HUES6 (cell line): ENCODE results near the gene RABGGTA.
"Not testable (repeated sequence)": the region's sequence is repeated elsewhere in the genome, so short reads cannot be mapped to it uniquely, and the experiment has no call there.

Experiments
- H3K27ac ChIP-seq: 2 replicates; pipeline ENCODE4 v1.7.0; 2013; ENCODE audit warnings: low read depth, mild to moderate bottlenecking, low read length, inconsistent platforms
- H3K27me3 ChIP-seq: 2 replicates; pipeline ENCODE4 v1.6.1; 2013; ENCODE audit warnings: low read length; ENCODE audit not compliant: control insufficient read depth, insufficient read depth
- H3K36me3 ChIP-seq: 2 replicates; pipeline ENCODE4 v1.6.1; 2013; ENCODE audit warnings: low read length; ENCODE audit not compliant: control insufficient read depth, insufficient read depth
- H3K4me1 ChIP-seq: 2 replicates; pipeline ENCODE4 v1.6.1; 2013; ENCODE audit warnings: low read length; ENCODE audit not compliant: control insufficient read depth, insufficient read depth
- H3K4me3 ChIP-seq: 2 replicates; pipeline ENCODE4 v1.5.1; 2013; ENCODE audit warnings: low read depth, low read length
- H3K9ac ChIP-seq: one replicate; pipeline ENCODE4 v1.6.1; 2013; ENCODE audit warnings: mild to moderate bottlenecking, low read length
- H3K9me3 ChIP-seq: 2 replicates; pipeline ENCODE4 v1.6.1; 2013; ENCODE audit warnings: low read depth, low read length; ENCODE audit not compliant: control insufficient read depth, insufficient read depth

Gene RABGGTA

GRCh38 chr14:24246765-24247212 lies 24.6 kb downstream of the RABGGTA start:
- Histone ChIP-seq H3K27me3 (no peaks in the 10 kb centered on the region), H3K36me3 (no peaks in the 10 kb centered on the region), H3K4me3 (no peak overlapping the region), H3K9ac (no peak overlapping the region), H3K27ac (no peak overlapping the region), H3K4me1 (peaks cover 6% of the 10 kb centered on the region; the same call in 1 of the 2 replicates), H3K9me3 (no peaks in the 10 kb centered on the region)

GRCh38 chr14:24245350-24245749 lies 26.0 kb downstream of the RABGGTA start:
- H3K9ac ChIP-seq, H3K36me3 ChIP-seq, H3K27me3 ChIP-seq, H3K4me3 ChIP-seq, H3K4me1 ChIP-seq, H3K9me3 ChIP-seq, H3K27ac ChIP-seq: not testable (repeated sequence)

GRCh38 chr14:24243336-24243836 lies 28.0 kb downstream of the RABGGTA start:
- Histone ChIP-seq H3K27ac (peak overlapping the region; percentile 95; the same call in 1 of the 2 replicates), H3K4me1 (peaks cover 10% of the 10 kb centered on the region), H3K27me3 (no peaks in the 10 kb centered on the region), H3K36me3 (peaks cover 28% of the 10 kb centered on the region), H3K9me3 (no peaks in the 10 kb centered on the region), H3K9ac (peak overlapping the region; percentile 80), H3K4me3 (peak overlapping the region; percentile 92)

- H3K4me3 ChIP-seq, result peak overlapping the region; percentile 92
- peak overlapping the region; percentile 95 for H3K27ac ChIP-seq
- peaks cover 10% of the 10 kb centered on the region for H3K4me1 ChIP-seq
Measured at GRCh38 chr14:24241829-24242443, 29.5 kb downstream of the RABGGTA start.

GRCh38 chr14:24240110-24240918 lies 31.1 kb downstream of the RABGGTA start:
- Histone ChIP-seq H3K36me3 (peaks cover 59% of the 10 kb centered on the region), H3K27me3 (no peaks in the 10 kb centered on the region), H3K9ac (no peak overlapping the region), H3K4me3 (no peak overlapping the region), H3K4me1 (peaks cover 10% of the 10 kb centered on the region), H3K9me3 (no peaks in the 10 kb centered on the region), H3K27ac (no peak overlapping the region)

More at GRCh38 chr14:24241829-24242443, 29.5 kb downstream of the RABGGTA start:
- Histone ChIP-seq H3K27me3 (no peaks in the 10 kb centered on the region), H3K9ac (peak overlapping the region; percentile 80), H3K9me3 (no peaks in the 10 kb centered on the region), H3K36me3 (peaks cover 42% of the 10 kb centered on the region)

GRCh38 chr14:24238527-24239037 lies 32.8 kb downstream of the RABGGTA start:
- Histone ChIP-seq H3K9me3 (no peaks in the 10 kb centered on the region), H3K9ac (no peak overlapping the region), H3K4me1 (peaks cover 8% of the 10 kb centered on the region), H3K27me3 (no peaks in the 10 kb centered on the region), H3K27ac (no peak overlapping the region), H3K36me3 (peaks cover 68% of the 10 kb centered on the region), H3K4me3 (no peak overlapping the region)

- Histone ChIP-seq H3K27ac (no peak overlapping the region), H3K36me3 (peaks cover 68% of the 10 kb centered on the region), H3K4me1 (peaks cover 10% of the 10 kb centered on the region), H3K9ac (no peak overlapping the region), H3K27me3 (no peaks in the 10 kb centered on the region), H3K9me3 (no peaks in the 10 kb centered on the region), H3K4me3 (no peak overlapping the region)
Measured at GRCh38 chr14:24238123-24238522, 33.3 kb downstream of the RABGGTA start.

- H3K9ac ChIP-seq, result no peak overlapping the region
- H3K27ac ChIP-seq, result no peak overlapping the region
- peaks cover 68% of the 10 kb centered on the region for H3K36me3 ChIP-seq
- H3K27me3 ChIP-seq, result no peaks in the 10 kb centered on the region
- H3K4me1 ChIP-seq, result peaks cover 10% of the 10 kb centered on the region
- no peaks in the 10 kb centered on the region for H3K9me3 ChIP-seq
- H3K4me3 ChIP-seq, result no peak overlapping the region
Measured at GRCh38 chr14:24237463-24237955, 33.9 kb downstream of the RABGGTA start.

- Histone ChIP-seq H3K9me3 (no peaks in the 10 kb centered on the region), H3K4me1 (peaks cover 10% of the 10 kb centered on the region), H3K9ac (no peak overlapping the region), H3K27ac (no peak overlapping the region), H3K27me3 (no peaks in the 10 kb centered on the region), H3K36me3 (peaks cover 68% of the 10 kb centered on the region), H3K4me3 (no peak overlapping the region)
Measured at GRCh38 chr14:24236689-24237462, 34.5 kb downstream of the RABGGTA start.

- peaks cover 66% of the 10 kb centered on the region for H3K36me3 ChIP-seq
- H3K9ac ChIP-seq, result no peak overlapping the region
- H3K27ac ChIP-seq, result no peak overlapping the region
- peaks cover 9% of the 10 kb centered on the region; the same call in 1 of the 2 replicates for H3K4me1 ChIP-seq
- no peak overlapping the region for H3K4me3 ChIP-seq
- no peaks in the 10 kb centered on the region for H3K9me3 ChIP-seq
- no peaks in the 10 kb centered on the region for H3K27me3 ChIP-seq
Measured at GRCh38 chr14:24235804-24236688, 35.4 kb downstream of the RABGGTA start.
